Peyer's patch (tissue), 4 donors: Measurements from ENCODE around the gene BSN.

Source experiments
- POLR2A ChIP-seq, 2 donors: fragments of 450-650 bp; IDR thresholded peaks; one replicate each; pipeline ENCODE4 v1.5.1; 2017; ENCODE audit warnings: antibody characterized with exemption in 2 of 2, mild to moderate bottlenecking in 2 of 2, moderate library complexity in 2 of 2
- TF ChIP-seq, protein P1 (sequence below), 6 experiments: fragments of 450-650 bp in 4 of 6; fragments of 200-600 bp in 2 of 6; sonication (generic) in 1 of 6; IDR thresholded peaks; one replicate each; pipeline ENCODE4 v1.5.1; 2017 to 2019; ENCODE audit warnings: antibody characterized with exemption in 6 of 6, mild to moderate bottlenecking in 3 of 6, moderate library complexity in 1 of 6

- TF ChIP-seq, protein P1, sequence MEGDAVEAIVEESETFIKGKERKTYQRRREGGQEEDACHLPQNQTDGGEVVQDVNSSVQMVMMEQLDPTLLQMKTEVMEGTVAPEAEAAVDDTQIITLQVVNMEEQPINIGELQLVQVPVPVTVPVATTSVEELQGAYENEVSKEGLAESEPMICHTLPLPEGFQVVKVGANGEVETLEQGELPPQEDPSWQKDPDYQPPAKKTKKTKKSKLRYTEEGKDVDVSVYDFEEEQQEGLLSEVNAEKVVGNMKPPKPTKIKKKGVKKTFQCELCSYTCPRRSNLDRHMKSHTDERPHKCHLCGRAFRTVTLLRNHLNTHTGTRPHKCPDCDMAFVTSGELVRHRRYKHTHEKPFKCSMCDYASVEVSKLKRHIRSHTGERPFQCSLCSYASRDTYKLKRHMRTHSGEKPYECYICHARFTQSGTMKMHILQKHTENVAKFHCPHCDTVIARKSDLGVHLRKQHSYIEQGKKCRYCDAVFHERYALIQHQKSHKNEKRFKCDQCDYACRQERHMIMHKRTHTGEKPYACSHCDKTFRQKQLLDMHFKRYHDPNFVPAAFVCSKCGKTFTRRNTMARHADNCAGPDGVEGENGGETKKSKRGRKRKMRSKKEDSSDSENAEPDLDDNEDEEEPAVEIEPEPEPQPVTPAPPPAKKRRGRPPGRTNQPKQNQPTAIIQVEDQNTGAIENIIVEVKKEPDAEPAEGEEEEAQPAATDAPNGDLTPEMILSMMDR (IDR thresholded peaks at IDR 0.05): no peak
- no peak for TF ChIP-seq POLR2A (IDR thresholded peaks at IDR 0.05)
These were observed 2.2 kb upstream of the BSN start for GRCh38 chr3:49552087-49552486.
